Astrocyte of the hippocampus (primary cell): Measurements from ENCODE around the gene EBF3.

Source experiments
- DNase-seq: peaks from one replicate; pipeline ENCODE4 v3.0.0; 2011; ENCODE audit warnings: low read depth, low spot score

Gene EBF3

DNA sequence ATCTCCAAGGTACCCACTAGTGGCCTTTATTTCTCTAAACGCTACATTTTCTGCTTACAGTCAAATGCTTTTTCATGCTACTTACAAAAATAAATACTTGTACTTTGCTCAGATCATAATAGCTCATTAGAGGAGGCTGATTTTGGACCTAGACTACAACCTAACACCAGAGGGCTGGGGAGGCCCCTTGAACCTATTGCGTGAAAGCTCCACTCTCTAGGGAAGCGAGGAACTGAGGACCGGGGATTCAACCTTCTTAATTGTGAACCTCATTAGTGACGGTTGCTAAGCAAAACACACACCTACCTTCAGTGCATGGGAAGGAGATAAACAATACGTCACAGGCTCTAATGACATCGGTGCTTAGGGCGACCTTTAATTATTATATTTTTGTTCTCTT, 92.1 kb downstream of the EBF3 start:
- no peak for DNase-seq

DNA sequence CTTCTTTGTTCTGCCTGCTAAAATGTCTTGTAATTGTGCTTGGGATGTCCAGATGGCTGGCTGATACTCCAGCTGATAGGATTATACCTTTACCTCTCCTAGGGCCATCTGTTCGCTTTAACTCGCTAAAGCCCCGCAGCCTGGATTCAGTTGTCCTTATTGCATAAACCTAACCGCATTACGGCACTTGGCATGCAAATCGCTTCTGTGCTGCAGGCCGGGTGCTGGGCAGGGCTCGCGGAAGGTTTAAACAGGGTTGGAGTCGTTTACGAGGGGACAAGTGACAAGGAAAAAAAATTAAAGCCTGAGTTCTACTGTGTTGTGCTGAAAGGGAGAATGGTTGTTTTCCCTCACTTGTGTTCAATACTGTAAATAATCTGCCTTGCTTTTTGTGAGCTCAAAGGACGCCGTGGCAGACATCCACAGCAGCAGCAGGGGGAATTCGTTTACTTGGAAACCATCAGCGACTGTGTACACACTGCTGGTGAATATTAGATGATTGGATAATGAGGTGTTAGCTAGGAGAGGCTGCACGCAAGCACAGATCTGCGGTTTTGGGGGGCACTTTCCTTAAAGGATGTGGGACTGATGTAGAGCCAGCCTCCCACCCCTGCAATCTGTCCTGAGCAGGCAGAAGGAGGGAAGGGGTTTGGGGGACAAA, 93.0 kb downstream of the EBF3 start:
- peak; percentile 38 for DNase-seq

DNA sequence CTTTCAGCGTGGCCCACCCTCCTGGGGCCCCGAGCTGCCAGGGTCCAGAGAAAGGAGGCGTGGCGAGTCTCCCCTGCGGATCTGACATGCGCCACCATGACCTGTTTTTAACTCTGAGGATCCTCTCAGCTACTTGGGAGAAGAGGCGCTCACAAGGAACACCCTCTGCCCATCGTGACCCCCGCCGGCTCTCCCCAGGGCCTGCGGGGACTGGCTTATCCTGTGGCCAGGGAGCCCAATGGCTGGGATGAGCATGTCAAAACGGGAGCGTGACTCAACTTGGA, 93.7 kb downstream of the EBF3 start:
- no peak for DNase-seq

DNA sequence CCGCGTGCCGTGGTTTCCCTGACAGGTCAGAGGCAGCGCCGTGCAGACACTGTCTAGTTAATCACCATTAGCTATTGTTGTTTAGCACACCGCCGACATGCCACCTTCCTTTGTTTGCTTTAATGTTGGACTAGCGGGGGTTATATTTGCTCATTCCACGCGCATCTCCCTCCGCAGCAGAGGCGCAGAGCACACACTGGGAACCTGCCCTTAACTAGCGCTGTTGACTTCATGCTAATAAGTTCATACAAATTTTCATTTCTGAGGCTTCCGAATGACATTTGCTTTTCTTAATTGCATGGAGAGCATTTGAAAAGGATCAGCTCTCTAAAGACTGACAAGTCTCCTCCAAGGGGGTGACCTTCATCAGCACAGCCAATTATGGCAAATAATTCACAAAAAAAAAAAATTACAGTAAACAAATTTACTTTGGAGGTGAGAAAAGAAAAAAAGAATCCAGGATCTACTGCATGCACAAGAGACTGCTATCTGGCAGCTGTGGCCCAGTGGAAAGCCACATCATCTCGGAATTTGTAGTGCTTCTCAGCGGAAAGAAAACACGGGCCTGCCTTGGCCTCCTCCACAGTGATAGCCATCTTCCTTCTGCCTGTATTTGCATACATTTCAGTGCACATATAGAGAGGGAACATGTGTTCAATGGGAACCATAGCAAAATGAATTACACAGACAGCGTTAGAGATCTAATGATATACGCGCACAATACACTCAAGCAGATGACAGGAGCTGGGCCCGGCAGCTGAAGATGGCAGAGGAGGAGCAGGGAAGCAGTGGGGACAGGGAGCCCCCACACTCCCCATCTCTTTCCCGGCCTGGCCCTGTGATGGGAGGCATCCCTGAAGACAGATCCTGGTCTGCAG, 94.2 kb downstream of the EBF3 start:
- no peak for DNase-seq

DNA sequence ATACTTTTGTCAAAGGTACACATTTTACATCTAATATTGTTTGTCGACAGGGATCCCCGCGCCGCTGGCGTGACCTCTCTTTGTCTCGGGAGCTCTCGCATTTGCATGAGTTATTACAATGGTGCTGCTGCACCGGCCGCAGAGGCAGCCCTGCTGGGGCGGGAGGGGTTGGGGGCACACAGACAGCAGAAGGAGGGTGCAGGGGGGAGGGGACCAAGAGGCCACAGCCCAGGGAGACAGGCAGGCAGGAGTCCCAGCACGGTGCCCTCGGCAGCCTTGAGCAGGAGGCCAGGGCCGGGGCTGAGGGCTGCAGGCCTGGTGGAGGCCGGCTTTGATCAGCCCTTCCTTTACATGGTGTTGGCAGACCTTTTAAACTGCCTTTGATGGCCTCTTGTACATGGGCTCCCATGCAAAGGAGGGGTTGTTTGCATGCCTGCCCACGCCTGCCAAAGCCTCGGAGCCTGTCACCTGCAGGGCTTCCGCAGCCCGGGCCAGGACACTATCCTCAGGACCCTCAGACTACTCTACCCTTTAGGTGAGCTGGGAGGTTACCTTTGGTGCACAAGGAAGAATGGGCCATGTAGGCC, 95.5 kb downstream of the EBF3 start:
- DNase-seq, result no peak

DNA sequence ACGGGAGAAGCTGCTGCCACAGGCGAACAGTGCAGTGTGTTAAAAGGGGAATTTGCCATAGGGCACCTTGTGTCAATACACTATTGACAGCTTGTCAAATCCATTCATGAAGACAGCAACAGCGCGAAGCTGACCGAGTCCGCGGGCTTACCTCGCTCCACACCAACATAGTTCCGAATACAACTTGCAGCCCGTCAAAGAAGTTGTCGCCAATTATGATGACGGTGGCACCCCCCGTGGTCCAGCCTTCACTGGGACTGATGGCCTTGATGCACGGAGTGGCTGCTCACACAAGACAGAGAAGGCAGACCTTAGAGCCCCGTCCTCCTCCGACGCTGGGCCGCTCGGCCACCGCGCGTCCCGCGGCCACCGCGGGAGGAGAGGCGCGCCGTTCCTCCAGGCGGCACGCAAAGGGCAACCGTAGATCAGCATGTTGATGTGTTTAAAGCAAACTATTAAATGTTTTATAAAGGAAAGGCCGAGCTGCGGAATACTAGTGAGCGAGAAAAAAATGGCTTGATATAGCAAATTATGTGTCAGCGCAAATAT, 96.4 kb downstream of the EBF3 start:
- no peak for DNase-seq

DNA sequence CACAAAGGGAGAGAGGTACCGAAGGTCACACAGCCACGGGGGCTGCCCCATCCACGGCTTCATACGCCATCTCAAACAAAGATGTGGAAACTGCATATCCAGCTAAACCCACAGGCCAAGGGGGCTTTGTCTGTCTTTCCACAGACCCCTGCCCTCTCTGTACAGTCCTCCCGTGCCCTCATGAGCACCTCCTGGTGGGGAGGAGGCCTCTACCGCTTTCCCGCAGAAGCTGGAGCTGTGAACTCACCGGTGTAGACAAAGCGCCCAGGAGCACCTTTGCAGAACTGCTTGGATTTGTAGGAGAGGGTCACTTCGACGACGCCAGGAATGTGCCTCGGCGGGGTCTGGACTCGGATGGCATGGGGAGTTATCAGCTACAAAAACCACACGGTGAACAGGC, 97.2 kb downstream of the EBF3 start:
- no peak for DNase-seq

DNA sequence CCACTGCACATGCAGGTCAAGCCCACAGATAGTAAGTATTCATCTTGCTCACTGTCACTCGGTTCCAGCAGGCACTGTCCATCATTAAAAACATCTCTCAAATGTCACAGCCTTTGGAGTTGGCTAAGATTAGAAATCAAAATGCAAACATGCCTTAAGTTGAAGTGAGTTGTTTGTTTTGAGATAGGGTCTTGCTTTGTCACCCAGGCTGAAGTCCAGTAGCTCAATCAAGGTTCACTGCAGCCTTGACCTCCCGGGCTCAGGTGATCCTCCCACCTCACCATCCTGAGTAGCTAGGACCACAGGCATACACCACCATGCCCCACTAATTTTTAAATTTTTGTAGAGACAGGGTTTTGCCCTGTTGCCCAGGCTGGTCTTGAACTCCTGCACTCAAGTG, 98.1 kb downstream of the EBF3 start:
- no peak for DNase-seq

DNA sequence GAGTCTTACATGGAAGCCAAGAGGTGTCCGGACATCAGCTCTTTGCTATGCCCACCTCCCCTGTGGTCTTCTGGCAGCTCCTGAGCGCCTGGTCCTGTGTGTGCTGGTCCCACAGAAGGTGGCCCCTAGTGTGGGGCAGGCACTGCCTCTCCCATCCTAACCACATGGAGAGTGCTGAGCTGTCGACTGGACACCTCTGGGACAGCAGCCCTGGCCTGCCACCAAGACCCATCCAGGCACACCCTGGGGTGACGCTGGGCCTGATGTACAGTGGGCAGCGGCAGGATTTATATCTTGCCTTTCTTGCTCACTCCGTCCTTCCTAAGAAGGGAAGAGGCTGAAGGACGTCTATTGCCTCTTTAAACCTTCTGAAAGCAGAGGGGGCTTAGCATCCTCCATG, 98.7 kb downstream of the EBF3 start:
- no peak for DNase-seq

DNA sequence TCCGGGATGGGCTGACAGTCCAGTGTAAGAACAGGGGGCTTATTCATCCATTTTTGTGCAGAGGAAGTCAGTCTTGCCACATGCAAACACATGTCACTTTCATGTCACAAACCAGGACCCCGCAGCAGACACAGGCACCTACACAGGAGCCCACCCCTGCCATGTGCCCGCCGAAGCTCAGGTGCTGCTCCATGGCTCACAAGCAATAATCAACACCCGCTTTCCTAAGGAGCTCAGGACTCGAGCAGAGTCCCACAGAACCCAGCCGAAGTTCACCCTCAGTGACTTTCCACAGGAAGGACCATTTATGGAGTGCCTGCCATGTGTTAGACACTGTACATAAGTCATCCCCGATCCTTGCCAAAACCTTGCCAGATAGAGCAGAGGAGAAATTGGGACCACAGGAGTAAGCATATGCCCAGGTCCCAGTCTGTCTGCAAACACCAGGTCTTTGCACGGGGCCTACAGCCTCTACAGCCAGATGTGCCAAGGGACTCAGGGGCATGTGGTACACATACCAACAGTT, 99.4 kb downstream of the EBF3 start:
- no peak for DNase-seq

DNA sequence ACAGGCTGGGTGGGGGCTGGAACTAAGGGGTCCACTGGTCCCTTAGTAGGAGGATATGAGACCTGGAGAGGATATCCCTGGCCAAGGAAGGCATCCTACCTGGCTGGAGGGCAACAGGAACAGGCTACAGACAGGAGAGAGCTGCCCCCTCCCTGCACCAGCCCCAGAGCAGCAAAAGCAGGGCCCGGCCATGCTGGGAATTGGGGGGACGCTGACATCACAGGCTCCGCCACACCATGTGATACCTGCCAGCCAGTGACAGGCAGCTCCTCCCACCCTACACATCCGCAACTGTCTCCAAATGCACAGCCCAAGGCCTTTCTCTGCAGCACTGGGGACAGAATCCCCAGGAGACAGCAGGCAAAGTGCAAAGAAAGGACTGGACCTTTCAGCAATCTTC, 100.0 kb downstream of the EBF3 start:
- no peak for DNase-seq

DNA sequence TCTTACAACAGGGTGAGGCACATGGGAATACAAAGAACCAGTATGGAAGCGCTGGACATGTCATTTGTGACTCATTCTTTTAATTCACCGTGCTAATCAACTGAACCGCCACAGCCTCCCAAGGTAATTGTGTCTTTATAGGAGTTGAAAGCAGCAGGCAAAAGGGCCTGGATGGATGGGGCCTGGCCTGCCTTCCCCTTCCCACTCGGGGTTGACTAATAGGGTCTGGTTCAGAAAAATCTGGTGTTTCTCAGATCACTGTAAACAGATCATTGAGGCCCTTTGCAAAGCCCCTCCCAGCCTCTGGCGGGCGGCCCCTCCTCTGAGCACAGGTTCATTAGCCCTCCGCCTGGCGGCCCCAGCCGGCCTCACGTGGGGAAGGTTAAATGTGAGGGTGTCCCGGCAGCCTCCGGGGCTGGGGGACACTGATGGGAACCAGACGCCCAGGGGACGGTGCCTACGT, 100.8 kb downstream of the EBF3 start:
- DNase-seq, result no peak

DNA sequence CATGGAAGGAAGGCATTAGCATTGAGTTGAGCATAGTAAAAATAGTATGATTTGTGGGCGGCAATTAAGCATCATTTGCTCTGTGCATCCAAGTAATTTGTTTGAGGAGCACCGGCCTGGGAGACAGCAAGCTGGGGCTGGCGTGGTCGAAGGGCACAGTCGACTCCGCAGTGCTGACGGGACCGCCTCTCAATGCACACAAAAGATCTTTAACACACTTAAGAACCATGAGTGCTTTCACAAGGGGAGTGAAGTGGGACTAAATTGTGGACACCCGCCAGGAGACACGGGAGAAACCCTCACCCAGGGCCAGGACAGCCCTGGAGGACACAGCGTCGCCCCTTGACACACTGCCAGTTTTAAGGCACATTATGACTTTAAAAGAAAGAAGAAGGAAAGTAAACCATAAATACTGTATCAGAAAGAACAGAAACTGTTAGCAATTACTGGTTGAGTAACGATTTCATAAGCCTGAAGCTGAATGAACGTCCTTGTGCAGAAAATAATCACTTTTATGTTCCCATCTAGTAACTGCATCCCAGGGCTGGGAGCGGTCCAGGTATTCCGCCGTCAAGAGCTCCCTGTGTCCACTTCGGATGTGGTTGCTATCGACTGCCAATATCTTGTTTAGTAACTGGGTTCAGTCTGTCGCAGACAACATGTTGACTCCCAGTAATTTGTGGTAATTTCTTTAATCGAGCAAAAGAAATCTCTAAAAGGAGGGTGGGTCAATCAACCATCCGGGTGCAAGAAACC, 102.1 kb downstream of the EBF3 start:
- no peak for DNase-seq

DNA sequence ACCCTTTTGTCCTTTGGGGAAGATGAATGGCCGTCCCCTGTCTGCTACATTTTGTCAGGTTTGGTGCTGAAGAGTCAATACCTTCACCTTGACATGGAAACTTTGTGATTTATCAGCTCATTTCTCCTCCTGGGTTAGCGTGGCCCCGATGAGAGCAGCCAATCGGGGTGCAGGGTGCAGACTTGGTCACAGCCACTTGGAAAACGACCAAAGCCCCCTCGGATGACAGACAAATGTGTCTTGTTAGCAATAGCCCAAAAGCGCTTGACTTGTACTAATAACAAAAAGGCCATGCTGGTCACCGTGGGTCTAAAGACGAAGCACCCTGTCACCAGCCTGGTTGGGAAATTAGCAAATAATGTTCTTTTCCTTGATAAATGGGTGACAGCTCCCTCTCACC, 103.7 kb downstream of the EBF3 start:
- no peak for DNase-seq

DNA sequence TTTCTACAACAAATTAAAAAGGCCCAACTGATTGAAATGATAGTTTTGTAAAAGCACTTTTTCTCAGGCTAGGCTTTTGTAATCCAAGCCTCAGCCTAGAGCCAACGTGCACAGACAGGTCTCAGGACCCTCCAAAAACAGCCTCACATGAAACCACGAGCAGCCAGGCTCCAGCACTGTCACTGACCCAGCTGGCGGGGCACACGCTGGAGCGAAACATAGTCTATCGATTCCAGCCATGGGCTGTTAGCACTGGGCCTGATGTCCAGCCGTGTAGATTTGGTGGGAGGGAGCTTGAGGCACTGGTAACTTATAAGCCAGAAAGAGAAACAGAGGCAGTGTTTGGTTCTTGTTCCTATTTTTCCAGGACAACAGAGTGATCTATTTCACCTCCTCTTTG, 104.5 kb downstream of the EBF3 start:
- no peak for DNase-seq

DNA sequence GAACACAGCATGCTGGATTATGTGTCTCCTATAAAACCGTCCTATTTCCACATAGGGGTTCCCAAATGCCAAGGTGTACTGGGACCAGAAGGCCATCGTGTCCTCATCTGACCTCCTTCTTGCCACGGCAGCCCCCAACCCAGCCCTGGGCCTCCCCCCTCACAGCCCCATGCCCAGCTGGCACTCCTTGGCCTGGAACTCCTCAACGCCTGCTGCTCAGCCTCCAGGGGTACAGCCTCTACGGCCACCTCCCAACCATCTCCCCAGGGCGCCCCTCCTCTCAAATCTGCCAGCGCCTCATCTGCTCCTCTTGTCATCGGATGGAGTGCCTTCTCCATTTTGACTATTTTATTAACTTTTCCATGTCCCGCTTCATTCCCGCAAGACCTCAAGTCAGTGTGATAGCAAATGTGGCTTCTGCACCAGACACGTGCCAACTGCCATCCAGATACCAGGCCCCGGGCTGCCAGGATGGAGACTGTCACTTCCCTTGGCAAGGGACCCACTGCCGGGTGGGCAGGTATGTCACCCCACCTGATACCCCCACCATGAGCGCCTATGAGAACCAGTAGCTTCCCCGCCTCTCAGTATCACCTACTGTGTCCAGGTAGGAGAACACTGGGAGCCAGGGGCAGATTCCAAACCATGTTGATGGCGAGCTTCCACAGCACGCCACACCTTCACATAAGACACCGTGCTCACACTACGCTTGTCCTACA, 106.7 kb downstream of the EBF3 start:
- no peak for DNase-seq

DNA sequence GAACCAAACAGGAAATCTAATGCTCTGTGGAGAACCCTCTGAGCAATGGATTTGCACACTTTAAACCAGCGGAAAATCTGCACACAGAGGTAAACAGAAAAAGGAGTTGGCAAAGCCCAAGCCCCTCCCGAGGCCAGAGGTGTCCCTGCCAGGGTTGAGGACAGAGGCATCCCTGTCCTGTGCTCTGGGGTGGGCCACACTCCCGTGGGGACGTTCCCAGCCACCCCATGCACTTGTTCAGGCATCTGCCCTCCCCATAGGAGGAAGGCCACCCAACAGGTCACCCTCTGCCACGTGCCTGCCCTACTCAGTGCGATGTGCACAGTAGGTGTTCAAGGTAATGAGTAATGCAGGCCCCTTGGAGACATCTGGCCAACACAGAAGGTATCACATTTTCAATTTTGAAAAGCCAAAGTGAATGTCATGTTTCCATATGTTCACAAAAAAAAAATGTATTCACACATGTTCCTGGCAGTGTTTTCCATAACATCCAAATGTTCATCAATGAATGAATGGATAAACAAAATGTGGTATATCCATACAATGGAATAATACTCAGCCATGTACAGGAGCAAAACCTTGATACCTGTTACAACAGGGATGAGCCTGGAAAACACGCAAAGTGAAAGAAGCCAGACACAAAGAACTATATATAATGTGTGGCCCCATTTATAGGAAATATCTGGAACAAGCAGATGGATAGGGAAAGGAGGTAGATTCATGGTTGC, 108.1 kb downstream of the EBF3 start:
- DNase-seq, result no peak

DNA sequence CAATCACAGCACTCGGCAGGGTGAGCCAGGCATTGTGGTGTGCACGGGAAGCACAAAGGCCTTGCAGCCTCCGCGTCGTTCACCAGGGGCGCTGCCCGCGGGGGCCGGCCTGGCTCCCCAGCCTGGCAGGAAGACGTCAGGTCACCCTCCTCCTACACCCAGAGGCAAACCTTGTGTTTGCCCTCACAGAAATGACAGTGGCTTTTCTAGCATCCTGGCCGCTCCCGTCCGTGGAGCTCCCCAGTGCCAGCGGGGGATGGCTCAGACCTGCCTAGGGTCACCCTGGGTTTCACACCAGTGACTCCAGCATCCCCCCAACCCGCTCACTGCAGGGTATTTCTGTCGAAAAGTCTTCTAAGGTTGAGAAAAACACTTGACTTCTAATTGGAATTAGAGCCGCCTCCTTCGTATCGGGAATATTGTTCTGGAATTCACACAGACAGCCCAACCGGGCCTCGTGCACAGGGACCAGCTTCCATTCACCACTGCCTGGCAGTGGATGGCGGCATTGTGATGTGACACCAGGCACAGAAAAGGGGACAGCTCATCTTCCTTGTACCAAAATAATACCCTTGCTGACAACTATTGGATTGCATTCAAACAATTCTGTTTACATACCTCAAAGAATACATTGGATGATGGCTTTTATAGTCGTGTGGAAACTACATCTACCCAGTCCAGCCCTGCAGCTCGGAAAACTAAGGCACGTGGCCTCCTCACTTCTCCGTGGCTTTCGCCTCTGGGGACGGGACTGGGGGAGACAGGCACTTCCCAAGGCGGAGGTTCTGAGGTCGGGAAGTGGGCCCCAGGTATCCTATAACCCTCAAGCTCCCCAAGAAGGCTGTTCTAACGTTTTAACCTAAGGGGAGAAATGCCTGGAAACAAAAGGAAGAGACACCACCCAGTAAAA, 109.0 kb downstream of the EBF3 start:
- no peak for DNase-seq

DNA sequence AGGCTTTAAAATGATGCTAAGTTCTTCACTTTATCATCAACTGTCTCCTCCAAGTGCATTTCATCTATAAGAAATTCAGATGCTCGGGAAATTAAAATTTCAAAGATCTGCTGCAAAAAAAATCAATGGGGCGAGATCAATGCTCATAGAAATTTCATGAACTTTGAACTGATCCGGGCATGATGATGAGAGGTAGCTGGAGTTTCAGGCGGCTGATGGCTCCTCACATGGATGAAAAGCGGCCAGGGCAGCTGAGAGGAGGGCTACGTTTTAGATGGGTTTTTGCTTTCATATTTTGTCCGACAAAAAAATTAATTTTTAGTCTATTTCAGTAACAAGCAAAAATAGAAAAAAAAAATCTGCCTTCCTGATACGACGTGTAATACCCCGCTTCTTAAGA, 109.9 kb downstream of the EBF3 start:
- no peak for DNase-seq

DNA sequence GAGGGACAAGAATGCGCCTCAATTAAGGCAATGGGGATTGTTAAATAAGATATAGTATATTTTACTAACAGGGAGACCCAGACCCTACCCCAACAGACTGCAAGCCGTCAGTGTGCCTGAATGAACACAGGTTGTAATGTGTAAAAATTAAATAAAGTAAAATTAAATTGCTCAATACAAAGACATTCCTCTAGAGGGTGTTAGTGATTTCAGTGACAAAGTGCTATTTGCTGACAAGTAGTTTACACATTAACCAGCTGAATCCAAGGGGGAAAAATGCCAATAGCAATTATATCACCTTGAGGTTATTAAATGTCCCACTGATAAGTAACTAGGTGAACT, 110.5 kb downstream of the EBF3 start:
- peak; percentile 9 for DNase-seq
